ENCODE measurements around the gene LRRC1.

LRRC1 gene

DNA sequence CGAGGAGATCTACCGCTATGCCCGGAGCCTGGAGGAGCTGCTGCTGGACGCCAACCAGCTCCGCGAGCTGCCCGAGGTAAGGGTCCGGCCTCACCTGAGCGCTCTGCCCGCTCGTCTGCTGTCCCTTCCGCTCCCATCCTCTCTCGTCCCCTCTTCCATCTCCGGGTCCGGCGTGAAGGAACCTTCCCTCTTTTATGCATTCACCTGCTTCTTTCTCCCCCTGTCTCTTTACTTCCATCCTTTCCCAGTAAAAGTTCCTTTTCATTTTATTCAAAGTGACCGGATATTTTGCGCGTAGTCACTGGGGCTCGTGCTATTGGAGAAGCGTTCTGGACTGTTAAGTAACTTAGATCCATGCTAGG lies 516 bp downstream of the LRRC1 start:
- Histone ChIP-seq H3K4me1 (ENCODE audit: control insufficient read depth, insufficient read depth, low read length) (peaks cover 19% of the 10 kb centered on the region), H3K27ac (ENCODE audit: extremely low read depth, low read depth, low read length) (peak overlapping the region; percentile 86), H3K36me3 (ENCODE audit: control insufficient read depth in 2 of 2, insufficient read depth in 1 of 2, low read length in 2 of 2) (no peaks in the 10 kb centered on the region), H3K9me3 (ENCODE audit: control insufficient read depth, insufficient read depth, low read depth, low read length) (no peaks in the 10 kb centered on the region), H3K4me3 (ENCODE audit: low read depth, low read length) (peak overlapping the region; percentile 77)
- POLR2A ChIA-PET, result interaction anchor here (0.6 to 3.1 kb wide), 34 partner anchors 9 to 436 kb away, joined by 3 to 41 read pairs (median 5); partner anchors contain the start of gene GCLC
- CTCF ChIA-PET, result interaction anchor here (0.7 to 7.7 kb wide), 14 partner anchors 9 to 303 kb away, joined by 3 to 127 read pairs (median 4); no protein-coding TSS in a partner anchor
- TF ChIP-seq ZNF121 (tag by site-specific recombination; IDR thresholded peaks at IDR 0.05) (no peak), YY2 (tag by site-specific recombination; IDR thresholded peaks at IDR 0.05) (no peak), ZNF521 (tag by site-specific recombination; IDR thresholded peaks at IDR 0.05) (no peak), SALL2 (tag by site-specific recombination; IDR thresholded peaks at IDR 0.05; ENCODE audit: borderline replicate concordance) (no peak), ZNF175 (tag by site-specific recombination; IDR thresholded peaks at IDR 0.05) (no peak), KLF7 (tag by site-specific recombination; IDR thresholded peaks at IDR 0.05; ENCODE audit: borderline replicate concordance) (no peak), ZNF157 (tag by site-specific recombination; IDR thresholded peaks at IDR 0.05) (no peak), ZNF777 (tag by site-specific recombination; IDR thresholded peaks at IDR 0.05; ENCODE audit: borderline replicate concordance) (no peak), ZFP37 (tag by site-specific recombination; IDR thresholded peaks at IDR 0.05) (no peak), GLI2 (tag by site-specific recombination; IDR thresholded peaks at IDR 0.05; ENCODE audit: borderline replicate concordance, low read depth) (no peak), ZIC2 (tag by site-specific recombination; IDR thresholded peaks at IDR 0.05) (no peak), WT1 (tag by site-specific recombination; IDR thresholded peaks at IDR 0.05) (no peak; the same call in 1 of the 2 replicates), PRDM1 (tag by site-specific recombination; IDR thresholded peaks at IDR 0.05) (peak; percentile 95), ZBTB1 (tag by site-specific recombination; IDR thresholded peaks at IDR 0.05) (no peak), ZNF433 (tag by site-specific recombination; IDR thresholded peaks at IDR 0.05; ENCODE audit: low read depth) (no peak), KLF10 (tag by site-specific recombination; IDR thresholded peaks at IDR 0.05) (no peak), ZNF548 (tag by site-specific recombination; IDR thresholded peaks at IDR 0.05) (no peak), ZNF544 (tag by site-specific recombination; IDR thresholded peaks at IDR 0.05) (no peak), ZBTB17 (tag by site-specific recombination; IDR thresholded peaks at IDR 0.05) (no peak), ZNF394 (tag by site-specific recombination; IDR thresholded peaks at IDR 0.05; ENCODE audit: borderline replicate concordance) (0 out of 2 replicates have a peak, but pooled peaks have one; percentile 9), ZNF366 (tag by site-specific recombination; conservative IDR thresholded peaks at IDR 0.05) (peak; percentile 76), ZNF529 (tag by site-specific recombination; IDR thresholded peaks at IDR 0.05; ENCODE audit: insufficient replicate concordance) (no peak), ZNF274 (IDR thresholded peaks at IDR 0.05; ENCODE audit: low read length) (no peak), ZNF274 (tag by site-specific recombination; IDR thresholded peaks at IDR 0.05; ENCODE audit: borderline replicate concordance) (no peak), OVOL3 (tag by site-specific recombination; IDR thresholded peaks at IDR 0.05) (no peak), ZXDB (tag by site-specific recombination; IDR thresholded peaks at IDR 0.05) (no peak)
- TF ChIP-seq, protein P1, sequence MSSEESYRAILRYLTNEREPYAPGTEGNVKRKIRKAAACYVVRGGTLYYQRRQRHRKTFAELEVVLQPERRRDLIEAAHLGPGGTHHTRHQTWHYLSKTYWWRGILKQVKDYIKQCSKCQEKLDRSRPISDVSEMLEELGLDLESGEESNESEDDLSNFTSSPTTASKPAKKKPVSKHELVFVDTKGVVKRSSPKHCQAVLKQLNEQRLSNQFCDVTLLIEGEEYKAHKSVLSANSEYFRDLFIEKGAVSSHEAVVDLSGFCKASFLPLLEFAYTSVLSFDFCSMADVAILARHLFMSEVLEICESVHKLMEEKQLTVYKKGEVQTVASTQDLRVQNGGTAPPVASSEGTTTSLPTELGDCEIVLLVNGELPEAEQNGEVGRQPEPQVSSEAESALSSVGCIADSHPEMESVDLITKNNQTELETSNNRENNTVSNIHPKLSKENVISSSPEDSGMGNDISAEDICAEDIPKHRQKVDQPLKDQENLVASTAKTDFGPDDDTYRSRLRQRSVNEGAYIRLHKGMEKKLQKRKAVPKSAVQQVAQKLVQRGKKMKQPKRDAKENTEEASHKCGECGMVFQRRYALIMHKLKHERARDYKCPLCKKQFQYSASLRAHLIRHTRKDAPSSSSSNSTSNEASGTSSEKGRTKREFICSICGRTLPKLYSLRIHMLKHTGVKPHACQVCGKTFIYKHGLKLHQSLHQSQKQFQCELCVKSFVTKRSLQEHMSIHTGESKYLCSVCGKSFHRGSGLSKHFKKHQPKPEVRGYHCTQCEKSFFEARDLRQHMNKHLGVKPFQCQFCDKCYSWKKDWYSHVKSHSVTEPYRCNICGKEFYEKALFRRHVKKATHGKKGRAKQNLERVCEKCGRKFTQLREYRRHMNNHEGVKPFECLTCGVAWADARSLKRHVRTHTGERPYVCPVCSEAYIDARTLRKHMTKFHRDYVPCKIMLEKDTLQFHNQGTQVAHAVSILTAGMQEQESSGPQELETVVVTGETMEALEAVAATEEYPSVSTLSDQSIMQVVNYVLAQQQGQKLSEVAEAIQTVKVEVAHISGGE (tag by site-specific recombination; conservative IDR thresholded peaks at IDR 0.05; ENCODE audit: low read depth), result peak; percentile 71
- TF ChIP-seq, protein P2, sequence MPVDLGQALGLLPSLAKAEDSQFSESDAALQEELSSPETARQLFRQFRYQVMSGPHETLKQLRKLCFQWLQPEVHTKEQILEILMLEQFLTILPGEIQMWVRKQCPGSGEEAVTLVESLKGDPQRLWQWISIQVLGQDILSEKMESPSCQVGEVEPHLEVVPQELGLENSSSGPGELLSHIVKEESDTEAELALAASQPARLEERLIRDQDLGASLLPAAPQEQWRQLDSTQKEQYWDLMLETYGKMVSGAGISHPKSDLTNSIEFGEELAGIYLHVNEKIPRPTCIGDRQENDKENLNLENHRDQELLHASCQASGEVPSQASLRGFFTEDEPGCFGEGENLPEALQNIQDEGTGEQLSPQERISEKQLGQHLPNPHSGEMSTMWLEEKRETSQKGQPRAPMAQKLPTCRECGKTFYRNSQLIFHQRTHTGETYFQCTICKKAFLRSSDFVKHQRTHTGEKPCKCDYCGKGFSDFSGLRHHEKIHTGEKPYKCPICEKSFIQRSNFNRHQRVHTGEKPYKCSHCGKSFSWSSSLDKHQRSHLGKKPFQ (tag by site-specific recombination; IDR thresholded peaks at IDR 0.05), result no peak
- TF ChIP-seq, protein P3, sequence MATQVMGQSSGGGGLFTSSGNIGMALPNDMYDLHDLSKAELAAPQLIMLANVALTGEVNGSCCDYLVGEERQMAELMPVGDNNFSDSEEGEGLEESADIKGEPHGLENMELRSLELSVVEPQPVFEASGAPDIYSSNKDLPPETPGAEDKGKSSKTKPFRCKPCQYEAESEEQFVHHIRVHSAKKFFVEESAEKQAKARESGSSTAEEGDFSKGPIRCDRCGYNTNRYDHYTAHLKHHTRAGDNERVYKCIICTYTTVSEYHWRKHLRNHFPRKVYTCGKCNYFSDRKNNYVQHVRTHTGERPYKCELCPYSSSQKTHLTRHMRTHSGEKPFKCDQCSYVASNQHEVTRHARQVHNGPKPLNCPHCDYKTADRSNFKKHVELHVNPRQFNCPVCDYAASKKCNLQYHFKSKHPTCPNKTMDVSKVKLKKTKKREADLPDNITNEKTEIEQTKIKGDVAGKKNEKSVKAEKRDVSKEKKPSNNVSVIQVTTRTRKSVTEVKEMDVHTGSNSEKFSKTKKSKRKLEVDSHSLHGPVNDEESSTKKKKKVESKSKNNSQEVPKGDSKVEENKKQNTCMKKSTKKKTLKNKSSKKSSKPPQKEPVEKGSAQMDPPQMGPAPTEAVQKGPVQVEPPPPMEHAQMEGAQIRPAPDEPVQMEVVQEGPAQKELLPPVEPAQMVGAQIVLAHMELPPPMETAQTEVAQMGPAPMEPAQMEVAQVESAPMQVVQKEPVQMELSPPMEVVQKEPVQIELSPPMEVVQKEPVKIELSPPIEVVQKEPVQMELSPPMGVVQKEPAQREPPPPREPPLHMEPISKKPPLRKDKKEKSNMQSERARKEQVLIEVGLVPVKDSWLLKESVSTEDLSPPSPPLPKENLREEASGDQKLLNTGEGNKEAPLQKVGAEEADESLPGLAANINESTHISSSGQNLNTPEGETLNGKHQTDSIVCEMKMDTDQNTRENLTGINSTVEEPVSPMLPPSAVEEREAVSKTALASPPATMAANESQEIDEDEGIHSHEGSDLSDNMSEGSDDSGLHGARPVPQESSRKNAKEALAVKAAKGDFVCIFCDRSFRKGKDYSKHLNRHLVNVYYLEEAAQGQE (tag by site-specific recombination; IDR thresholded peaks at IDR 0.05), result peak; percentile 67
- TF ChIP-seq, protein P4, sequence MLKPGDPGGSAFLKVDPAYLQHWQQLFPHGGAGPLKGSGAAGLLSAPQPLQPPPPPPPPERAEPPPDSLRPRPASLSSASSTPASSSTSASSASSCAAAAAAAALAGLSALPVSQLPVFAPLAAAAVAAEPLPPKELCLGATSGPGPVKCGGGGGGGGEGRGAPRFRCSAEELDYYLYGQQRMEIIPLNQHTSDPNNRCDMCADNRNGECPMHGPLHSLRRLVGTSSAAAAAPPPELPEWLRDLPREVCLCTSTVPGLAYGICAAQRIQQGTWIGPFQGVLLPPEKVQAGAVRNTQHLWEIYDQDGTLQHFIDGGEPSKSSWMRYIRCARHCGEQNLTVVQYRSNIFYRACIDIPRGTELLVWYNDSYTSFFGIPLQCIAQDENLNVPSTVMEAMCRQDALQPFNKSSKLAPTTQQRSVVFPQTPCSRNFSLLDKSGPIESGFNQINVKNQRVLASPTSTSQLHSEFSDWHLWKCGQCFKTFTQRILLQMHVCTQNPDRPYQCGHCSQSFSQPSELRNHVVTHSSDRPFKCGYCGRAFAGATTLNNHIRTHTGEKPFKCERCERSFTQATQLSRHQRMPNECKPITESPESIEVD (tag by site-specific recombination; IDR thresholded peaks at IDR 0.05), result no peak

Measured in HEK293 (cell line).